Middle frontal gyrus (tissue), 1 donor: Measurements from ENCODE around the gene RAD51B.

Source experiments
- DNase-seq: peaks from one replicate; pipeline ENCODE4 v3.0.0-alpha.2; 2015; ENCODE audit warnings: low spot score; ENCODE audit errors: extremely low spot score

RAD51B gene

GRCh38 chr14:68712703-68713370 lies 893.3 kb downstream of the RAD51B start:
- DNase-seq = no peak

GRCh38 chr14:68713782-68714181 lies 894.2 kb downstream of the RAD51B start:
- DNase-seq = no peak

- DNase-seq = no peak
Measured at GRCh38 chr14:68714991-68715924, 895.7 kb downstream of the RAD51B start.

GRCh38 chr14:68716698-68717097 lies 897.1 kb downstream of the RAD51B start:
- DNase-seq = no peak

- DNase-seq = no peak
Measured at GRCh38 chr14:68718023-68718990, 898.7 kb downstream of the RAD51B start.

- no peak for DNase-seq
Measured at GRCh38 chr14:68719634-68720384, 900.2 kb downstream of the RAD51B start.

- DNase-seq = no peak
Measured at GRCh38 chr14:68722186-68722585, 902.6 kb downstream of the RAD51B start.

- no peak for DNase-seq
Measured at GRCh38 chr14:68722968-68723566, 903.5 kb downstream of the RAD51B start.

GRCh38 chr14:68723808-68724268 lies 904.3 kb downstream of the RAD51B start:
- DNase-seq = no peak

- DNase-seq = no peak
Measured at GRCh38 chr14:68724914-68725313, 905.3 kb downstream of the RAD51B start.

GRCh38 chr14:68726093-68726695 lies 906.6 kb downstream of the RAD51B start:
- no peak for DNase-seq

- DNase-seq = no peak
Measured at GRCh38 chr14:68727315-68728047, 907.9 kb downstream of the RAD51B start.

GRCh38 chr14:68728342-68729106 lies 908.9 kb downstream of the RAD51B start:
- DNase-seq = no peak

GRCh38 chr14:68729556-68729955 lies 910.0 kb downstream of the RAD51B start:
- DNase-seq = no peak

- no peak for DNase-seq
Measured at GRCh38 chr14:68730348-68730747, 910.8 kb downstream of the RAD51B start.

- DNase-seq = no peak
Measured at GRCh38 chr14:68730811-68731425, 911.3 kb downstream of the RAD51B start.

- DNase-seq = no peak
Measured at GRCh38 chr14:68733086-68733914, 913.7 kb downstream of the RAD51B start.
